Measurements from ENCODE around the gene CCDC112.

The CCDC112 gene

DNA sequence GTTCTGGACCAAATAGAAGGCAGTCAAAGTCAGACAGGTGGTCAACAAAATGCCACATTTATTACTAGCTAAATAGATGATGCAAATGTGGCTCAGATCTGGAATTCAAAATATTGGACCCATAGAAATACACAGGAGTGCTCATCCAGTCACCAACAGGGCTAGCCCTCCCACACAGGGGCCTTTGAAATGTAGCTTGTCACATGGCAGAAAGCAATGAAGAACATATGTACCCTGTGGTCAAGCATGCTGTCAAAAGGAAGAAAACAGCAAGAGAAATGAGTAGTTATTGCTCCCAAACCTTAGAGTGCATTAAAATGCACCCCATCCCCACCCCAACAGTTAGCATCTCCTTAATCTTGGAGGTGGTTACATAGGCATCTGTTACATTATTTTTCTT lies 20.9 kb upstream of the CCDC112 start:
- DNase-seq (ENCODE audit: low read depth), result no peak

DNA sequence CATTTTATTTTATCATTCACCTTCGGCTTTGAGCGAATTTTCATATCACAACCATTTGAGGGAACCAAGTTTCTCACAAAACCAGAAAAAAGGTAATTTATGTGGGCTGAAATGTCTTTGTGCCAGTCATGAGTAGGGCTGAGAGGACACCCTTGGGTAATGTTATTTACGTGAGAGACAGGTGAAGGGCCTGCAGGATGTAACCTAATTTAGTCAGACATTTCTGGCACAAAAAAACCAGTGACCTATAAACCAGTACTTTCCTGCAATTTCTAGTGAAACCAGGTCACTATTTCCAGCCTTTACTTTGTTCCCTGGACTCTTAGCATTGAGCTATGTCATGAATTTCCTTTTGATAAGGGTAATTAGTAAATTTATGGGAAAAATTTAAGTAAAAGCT lies 17.2 kb upstream of the CCDC112 start:
- no peak for DNase-seq (ENCODE audit: low read depth)

- no peak for DNase-seq (ENCODE audit: low read depth)
Measured at GRCh38 chr5:115313052-115313451, 16.6 kb upstream of the CCDC112 start.

DNA sequence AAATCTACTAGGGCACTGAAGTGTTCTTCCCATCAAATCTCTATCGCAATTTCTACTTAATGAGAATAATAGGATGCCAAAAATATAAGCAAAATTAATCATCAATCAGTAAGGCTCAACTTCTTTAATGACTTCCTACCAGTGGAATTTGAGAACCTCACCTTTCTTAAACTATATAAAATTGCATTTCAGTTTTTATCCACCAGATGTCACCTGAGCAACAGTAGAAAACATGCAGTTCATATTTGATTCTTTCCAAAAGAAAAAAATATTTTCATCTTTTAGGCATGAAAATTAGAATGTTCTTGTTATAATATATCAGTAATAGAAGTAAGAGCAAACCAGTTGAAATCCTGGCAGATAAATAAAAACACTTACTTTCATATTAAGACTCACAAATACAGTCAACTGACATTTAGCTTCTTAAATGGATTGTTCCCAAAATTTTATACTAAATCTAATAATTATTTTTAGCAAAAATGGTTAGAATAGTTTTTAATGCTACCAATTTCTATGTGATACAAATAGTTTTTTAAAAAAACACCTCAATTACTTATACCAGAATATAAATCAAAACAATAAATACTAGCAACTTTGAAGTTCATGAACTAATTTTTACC lies 13.4 kb upstream of the CCDC112 start:
- no peak for DNase-seq (ENCODE audit: low read depth)

DNA sequence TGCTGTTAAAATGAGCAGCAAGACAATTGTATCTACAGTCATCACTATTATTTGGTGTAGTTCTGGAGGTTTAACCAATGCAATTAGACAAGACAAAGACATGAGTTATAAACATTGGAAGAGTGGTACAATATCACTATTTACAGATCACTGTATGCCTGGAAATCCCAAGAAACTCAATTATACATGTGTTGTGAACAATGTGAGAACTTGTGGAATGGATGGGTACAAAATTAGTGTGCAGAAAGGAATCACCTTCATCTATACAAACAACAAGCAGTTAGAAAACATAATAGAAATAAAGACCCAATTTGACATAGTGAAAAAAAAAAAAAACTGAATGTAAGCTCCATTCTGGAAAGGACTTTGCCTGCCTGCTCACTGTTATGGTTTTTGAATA lies 12.4 kb upstream of the CCDC112 start:
- no peak for DNase-seq (ENCODE audit: low read depth)

- no peak for DNase-seq (ENCODE audit: low read depth)
Measured at GRCh38 chr5:115306011-115306536, 9.6 kb upstream of the CCDC112 start.

GRCh38 chr5:115304496-115304895 lies 8.0 kb upstream of the CCDC112 start:
- no peak for DNase-seq (ENCODE audit: low read depth)

DNA sequence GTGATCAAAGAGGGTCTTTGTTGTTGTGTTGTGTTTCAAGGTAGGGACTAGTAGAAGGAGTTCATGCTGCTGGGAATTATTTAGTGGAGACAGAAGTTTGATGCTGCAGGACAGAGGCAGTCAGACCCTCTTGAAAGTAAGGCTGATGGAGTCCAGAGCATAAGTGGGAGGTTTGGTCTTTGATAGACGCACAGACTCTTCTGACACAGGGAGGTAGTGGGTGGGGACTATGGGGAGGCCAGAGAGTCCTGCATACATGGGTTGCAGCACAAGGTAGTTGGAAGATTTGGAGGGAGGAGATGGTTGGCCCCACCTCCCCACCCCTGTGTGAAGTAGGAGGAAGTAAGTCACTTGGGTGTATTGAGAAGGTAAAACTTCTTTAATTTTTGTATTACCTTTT lies 2.4 kb upstream of the CCDC112 start:
- no peak for DNase-seq (ENCODE audit: low read depth)

DNA sequence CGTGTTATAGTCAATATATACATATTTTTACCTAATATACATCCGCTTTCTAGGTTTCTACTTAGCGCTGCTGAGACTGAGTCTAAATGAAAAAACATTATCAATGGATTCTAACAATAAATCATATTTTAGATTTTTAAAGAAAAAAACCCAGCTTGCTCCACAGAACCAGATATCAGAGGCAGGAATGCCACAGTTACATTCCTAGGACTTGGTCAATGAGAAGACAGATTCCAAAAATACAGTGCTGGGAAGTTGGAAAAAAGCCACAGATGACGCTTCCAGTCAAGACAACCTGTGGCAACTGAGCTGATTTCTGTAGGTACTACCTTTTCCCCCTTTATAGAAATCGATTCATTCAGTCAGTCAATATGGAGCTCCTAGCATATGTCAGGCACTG lies 577 bp upstream of the CCDC112 start:
- no peak for DNase-seq (ENCODE audit: low read depth)

DNA sequence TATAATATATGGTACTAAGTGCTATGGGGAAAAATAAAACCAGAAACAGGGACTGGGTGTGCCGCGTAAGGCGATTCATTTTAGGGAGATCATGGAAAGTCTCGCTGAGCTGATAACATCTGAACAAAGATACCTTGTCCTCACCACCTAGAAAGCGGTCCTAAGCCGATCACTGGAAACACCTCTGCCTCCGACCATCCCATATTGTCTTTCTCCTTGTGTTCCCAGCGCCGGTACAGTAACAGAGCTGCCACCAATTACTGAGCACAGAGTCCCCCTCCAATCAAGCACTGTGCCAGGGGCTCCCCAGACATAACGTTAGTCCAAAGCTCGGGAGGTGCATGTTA lies 704 bp downstream of the CCDC112 start:
- no peak for DNase-seq (ENCODE audit: low read depth)

- no peak for DNase-seq (ENCODE audit: low read depth)
Measured at GRCh38 chr5:115291397-115291796, 5.1 kb downstream of the CCDC112 start.

DNA sequence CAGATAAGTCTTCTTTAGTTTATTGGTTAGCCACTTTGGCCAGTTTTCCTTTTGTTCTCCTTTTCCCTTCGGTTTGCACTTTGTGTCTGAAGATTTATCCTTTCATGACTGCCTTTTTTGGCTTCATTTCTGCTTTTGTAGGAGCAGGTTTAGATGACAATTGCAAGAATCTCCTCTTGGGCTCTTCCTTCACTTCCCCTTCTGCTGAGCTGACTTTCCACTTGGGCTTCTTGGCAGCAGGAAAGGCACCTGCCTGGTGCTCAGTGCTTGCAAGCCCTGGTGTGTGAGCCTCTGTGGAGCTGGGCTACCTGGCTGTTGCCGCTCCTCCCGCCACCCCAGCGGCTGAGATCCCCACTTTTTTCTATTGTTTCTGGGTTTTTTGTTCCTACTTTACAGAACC lies 7.3 kb downstream of the CCDC112 start:
- DNase-seq (ENCODE audit: low read depth), result no peak

DNA sequence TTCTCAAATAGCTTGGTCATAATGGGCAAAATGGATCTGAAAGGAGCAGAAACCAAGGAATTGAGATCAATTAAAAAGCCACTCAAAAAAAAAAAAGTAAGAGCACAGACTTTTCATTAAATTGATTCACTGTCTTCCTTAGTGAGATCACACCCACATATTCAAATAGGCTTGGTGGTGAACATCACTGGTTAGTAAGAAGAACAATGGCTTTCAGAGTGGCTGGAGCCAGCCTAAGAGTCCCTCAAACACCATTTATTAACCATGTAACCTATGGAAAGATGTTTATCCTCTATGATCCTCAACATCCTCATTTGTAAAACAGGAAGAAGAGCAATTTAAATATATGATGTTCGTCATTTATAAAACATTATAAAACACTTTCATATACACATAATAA lies 12.4 kb downstream of the CCDC112 start:
- no peak for DNase-seq (ENCODE audit: low read depth)

- DNase-seq (ENCODE audit: low read depth), result no peak
Measured at GRCh38 chr5:115282131-115282530, 14.3 kb downstream of the CCDC112 start.

GRCh38 chr5:115274584-115274983 lies 21.9 kb downstream of the CCDC112 start:
- DNase-seq (ENCODE audit: low read depth), result no peak

DNA sequence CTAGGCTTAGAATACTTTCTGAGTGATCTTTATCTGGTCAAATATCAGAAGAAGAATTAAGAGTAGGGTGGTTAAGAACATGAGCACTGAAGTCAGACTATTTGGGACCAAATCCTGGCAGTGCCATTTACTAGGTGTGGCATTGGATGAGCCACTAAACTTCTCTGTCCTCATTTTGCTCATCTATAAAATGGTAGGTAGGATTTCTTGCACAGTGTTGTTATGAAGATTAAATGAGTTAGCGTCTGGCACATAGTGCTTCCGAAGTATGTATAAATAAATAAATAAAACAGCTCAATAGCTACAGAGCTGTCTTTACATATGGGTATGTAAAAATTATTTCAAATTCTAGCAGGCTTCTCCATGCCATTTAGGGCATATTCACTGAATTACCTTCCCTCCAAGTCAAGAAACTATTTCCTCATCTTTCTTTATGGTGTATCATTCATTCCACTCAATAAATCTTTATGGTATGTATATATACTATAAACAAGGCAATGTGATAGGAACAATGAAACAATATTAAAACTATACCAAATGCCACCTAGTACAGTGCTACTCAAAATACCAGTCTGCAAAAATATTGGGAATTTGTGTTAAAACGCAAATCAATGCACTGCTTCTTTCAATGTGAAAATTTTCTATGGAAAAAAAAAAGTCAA lies 24.0 kb downstream of the CCDC112 start:
- DNase-seq (ENCODE audit: low read depth), result no peak

DNA sequence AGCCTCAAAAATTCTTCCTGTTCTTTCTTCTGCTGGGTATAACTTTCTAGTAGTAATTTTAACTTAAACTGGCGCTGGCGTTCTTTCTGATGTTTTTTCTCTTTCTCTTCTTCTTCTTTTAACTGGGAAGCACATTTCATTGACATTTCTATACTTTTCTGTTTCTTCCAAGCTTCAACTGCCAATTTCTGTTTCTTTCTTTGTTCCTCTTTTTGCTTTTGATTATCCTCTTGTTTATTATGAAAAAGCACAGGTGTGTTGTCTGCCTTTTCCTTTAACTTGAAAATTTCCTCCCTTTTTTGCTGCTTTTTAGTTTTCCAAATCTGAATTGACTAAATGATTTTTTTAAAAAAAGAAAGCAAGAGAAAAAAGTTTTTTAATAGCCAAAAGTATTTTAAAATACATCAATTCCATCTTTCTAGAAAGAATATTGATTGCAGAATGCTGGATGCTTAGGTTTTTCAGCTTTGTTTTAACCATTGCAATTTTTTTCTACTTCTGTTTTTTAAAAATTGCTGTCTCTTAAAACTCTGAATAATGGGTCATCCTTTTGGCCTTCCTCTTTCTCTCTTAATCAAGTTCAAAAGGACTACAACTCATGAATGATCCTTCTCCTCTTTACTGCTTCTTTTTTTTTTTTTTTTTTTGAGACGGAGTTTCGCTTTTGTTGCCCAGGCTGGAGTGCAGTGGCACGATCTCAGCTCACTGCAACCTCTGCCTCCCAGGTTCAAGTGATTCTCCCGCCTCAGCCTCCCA lies 25.0 kb downstream of the CCDC112 start:
- no peak for DNase-seq (ENCODE audit: low read depth)

DNA sequence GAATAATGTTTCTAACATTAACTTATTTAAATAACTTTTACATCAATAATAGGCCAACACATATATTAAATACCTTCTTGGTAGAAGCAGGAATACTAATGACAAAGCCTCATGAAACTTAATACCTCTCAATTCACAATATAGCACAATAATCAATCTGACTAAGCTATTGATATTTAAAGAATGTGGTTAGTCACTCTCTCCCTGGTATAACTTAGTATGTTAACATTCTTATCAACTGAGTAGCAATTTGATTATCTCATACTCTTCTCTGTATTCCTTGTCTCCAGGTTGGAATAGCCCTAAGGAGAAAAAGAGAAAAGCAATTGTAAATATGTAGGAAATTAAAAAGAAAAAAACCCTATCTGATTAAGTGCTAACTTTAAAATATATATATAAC lies 28.8 kb downstream of the CCDC112 start:
- no peak for DNase-seq (ENCODE audit: low read depth)

GRCh38 chr5:115265220-115265619 lies 31.2 kb downstream of the CCDC112 start:
- no peak for DNase-seq (ENCODE audit: low read depth)

- DNase-seq (ENCODE audit: low read depth), result no peak
Measured at GRCh38 chr5:115264786-115265185, 31.7 kb downstream of the CCDC112 start.

- no peak for DNase-seq (ENCODE audit: low read depth)
Measured at GRCh38 chr5:115263078-115263380, 33.4 kb downstream of the CCDC112 start.

GRCh38 chr5:115262321-115263077 lies 34.0 kb downstream of the CCDC112 start, which contains the start of gene PGGT1B:
Gene PGGT1B, minus strand, starts transcription at chr5:115262877. Its CDS starts 26 bp downstream, at chr5:115262851.
- peak; percentile 44 for DNase-seq (ENCODE audit: low read depth)

DNA sequence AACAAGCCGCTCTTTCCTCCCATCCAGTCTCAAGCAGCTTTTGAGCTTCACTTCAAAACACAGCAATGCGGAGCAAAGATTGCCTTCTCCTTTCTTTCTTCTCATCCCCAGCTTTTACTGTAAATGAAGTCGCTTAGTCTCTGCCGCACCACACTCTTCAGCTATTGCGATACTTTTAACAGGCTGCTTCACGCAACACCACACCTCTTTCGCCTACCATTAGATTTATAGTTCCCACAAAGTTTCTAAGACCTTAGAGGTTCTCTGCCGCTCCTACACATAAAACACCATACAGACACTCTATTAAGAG lies 34.5 kb downstream of the CCDC112 start:
- no peak for DNase-seq (ENCODE audit: low read depth)
